ENCODE results near the gene HELT. TPM values are rescaled to one million over a fixed set of nuclear protein-coding genes. Genes with fewer than 3 reads are reported as not detected.
"Not testable (repeated sequence)": the region's sequence is repeated elsewhere in the genome, so short reads cannot be mapped to it uniquely, and the experiment has no call there.

HELT gene
- total RNA-seq, 4 donors from 2014 or later, result not detected

DNA sequence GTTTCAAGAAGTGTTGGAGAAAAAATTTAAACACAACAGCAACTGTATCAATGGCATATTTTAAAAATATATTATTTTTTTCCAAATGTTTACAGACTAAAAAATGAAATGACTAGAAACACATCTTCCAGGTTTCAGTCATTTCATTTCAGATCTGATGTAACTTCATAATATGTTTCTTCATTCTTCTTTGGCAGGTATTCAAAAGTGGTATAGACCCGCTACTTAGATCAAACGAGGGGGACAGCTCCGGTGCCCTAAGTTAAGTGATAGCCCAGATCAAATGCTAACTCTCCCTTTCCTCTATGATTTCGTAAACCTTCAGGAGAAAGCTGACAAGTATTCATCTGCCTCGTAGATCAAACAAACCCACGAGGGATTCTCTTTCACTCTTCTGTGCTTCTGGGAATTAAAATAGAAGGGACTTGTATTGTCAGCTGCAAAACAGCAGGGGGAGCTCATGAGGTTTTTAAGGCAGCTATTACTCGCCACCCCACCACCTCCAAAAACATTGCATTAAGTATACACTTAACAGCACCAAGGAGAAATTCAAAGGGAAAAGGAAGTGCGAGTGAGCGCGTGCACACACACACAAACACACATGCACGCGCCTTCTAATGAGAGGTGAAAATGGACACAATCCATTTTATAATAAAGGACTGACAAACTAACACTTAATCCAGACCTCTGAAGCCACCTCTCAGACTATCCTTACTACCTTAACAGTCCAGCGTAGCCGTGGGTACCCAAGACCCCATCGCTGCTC lies 21.4 kb downstream of the HELT start:
- DNase-seq (ENCODE audit: low spot score) (no peak), ATAC-seq (ENCODE audit: low FRiP score) (peak; percentile 87)
- TF ChIP-seq, protein P1, sequence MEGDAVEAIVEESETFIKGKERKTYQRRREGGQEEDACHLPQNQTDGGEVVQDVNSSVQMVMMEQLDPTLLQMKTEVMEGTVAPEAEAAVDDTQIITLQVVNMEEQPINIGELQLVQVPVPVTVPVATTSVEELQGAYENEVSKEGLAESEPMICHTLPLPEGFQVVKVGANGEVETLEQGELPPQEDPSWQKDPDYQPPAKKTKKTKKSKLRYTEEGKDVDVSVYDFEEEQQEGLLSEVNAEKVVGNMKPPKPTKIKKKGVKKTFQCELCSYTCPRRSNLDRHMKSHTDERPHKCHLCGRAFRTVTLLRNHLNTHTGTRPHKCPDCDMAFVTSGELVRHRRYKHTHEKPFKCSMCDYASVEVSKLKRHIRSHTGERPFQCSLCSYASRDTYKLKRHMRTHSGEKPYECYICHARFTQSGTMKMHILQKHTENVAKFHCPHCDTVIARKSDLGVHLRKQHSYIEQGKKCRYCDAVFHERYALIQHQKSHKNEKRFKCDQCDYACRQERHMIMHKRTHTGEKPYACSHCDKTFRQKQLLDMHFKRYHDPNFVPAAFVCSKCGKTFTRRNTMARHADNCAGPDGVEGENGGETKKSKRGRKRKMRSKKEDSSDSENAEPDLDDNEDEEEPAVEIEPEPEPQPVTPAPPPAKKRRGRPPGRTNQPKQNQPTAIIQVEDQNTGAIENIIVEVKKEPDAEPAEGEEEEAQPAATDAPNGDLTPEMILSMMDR (IDR thresholded peaks at IDR 0.05), result peak in 1 of 3 donors; percentile 37

DNA sequence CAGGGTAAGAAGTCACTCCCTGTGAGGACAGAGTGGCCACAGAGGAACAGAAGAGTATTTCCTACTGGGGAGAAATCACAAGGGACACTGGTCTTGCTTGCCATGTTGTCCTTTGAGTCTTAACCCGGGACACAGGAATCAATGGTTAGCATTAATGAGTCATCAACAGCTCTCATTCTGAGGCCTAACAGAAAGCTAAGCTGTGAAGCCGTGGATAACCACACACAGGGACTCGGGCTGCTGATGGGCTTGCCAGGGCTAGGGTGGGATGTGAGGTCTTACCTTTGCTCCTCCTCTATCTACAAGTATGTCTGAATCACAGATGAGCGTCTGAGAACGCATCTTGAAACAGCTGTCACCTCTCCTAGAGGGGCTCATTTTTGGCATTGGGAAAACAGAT lies 22.2 kb downstream of the HELT start:
- TF ChIP-seq, protein P1 (IDR thresholded peaks at IDR 0.05), result no peak
- no peak for DNase-seq (ENCODE audit: low spot score)
- no peak for ATAC-seq (ENCODE audit: low FRiP score)

DNA sequence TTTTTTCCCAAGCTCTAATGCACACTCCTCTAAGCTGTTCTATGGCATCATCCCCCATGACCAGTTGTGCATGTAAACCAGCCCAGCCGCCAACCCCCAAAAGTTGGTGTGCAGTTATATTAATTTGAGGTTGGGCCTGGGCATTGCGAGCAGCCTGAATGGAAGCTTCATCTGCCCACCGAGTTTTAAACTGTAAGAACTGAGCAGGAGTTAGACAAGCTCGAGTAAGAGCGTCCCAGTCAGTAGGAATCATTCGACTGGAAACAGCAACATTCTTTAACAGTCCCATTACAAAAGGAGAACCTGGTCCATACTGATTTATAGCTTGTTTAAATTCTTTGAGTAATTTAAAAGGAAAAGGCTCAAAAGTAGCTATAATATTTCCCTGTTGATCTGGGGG lies 32.0 kb downstream of the HELT start:
- DNase-seq (ENCODE audit: low spot score); ATAC-seq (ENCODE audit: low FRiP score): not testable (repeated sequence)

- not testable (repeated sequence) for ATAC-seq (ENCODE audit: low FRiP score); DNase-seq (ENCODE audit: low spot score)
These were observed 33.0 kb downstream of the HELT start for GRCh38 chr4:185051283-185051682.

DNA sequence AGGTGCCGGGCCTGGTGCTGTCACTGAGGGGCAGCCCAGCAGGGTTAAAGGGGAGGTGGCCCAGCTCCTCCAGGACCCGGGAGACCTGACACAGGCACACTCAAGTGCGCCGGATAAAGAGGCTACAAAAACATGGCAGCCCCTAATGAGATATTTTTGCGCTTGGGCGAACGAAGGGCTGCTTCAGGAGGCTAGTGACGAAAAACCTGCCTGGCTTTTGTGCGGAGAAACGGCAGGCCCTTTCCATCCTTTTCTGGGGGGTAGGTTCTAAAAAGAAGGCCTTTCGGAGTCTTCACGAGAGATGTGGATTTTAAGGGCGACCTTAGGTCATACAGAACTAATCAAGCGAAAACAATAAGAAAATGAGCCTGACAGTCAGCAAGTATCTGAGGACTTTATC lies 35.5 kb downstream of the HELT start:
- no peak for ATAC-seq (ENCODE audit: low FRiP score)

GRCh38 chr4:185054272-185054671 lies 36.0 kb downstream of the HELT start:
- TF ChIP-seq, protein P1 (IDR thresholded peaks at IDR 0.05), result no peak
- DNase-seq (ENCODE audit: low spot score) (no peak), ATAC-seq (ENCODE audit: low FRiP score) (no peak)

More for the DNA sequence above, 35.5 kb downstream of the HELT start:
- TF ChIP-seq, protein P1 (IDR thresholded peaks at IDR 0.05), result no peak
- no peak for DNase-seq (ENCODE audit: low spot score)

- TF ChIP-seq, protein P1 (IDR thresholded peaks at IDR 0.05), result no peak
- no peak for ATAC-seq (ENCODE audit: low FRiP score)
- DNase-seq (ENCODE audit: low spot score), result no peak
These were observed 36.6 kb downstream of the HELT start for GRCh38 chr4:185054886-185055285.

DNA sequence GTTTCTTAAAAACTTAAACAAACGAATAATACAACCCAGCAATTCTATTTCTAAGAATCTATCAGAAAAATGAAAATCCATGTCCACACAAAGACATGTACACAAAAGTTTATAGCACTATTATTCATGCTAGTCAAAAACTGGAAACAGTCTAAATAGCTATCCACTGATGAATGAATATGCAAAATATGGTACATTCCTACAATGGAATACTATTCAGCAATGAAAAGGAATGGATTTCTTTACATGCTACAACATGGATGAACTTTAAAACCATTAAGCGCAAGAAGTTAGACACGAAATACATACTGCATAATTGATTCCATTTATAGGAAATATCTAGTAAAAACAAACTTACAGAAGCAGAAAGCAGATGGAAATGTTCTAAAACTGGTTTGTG lies 43.3 kb downstream of the HELT start:
- no peak for ATAC-seq (ENCODE audit: low FRiP score)
- DNase-seq (ENCODE audit: low spot score), result no peak
- TF ChIP-seq, protein P1 (IDR thresholded peaks at IDR 0.05), result no peak
